Activated naive CD4-positive, alpha-beta T cell treated with anti-CD3 and anti-CD28 coated beads, Interleukin-2, amount 10 ng/mL, durations not matched to agents 7 days and 5 days (primary cell): Measurements from ENCODE around the gene RSPH3.
A peak's percentile ranks its signal among the peaks of the same experiment; 100 is the strongest.

Experiments
- CTCF ChIA-PET: fragments of 350-600 bp; sonication (Branson Sonifier 250); formaldehyde crosslinking; loops from one replicate; lab custom pipeline; 2021; ENCODE audit warnings: antibody characterized with exemption; lab: Charles Lee
- DNase-seq: peaks from one replicate; pipeline ENCODE4 v3.0.0-alpha.2; 2020
- H3K27ac Mint-ChIP-seq: one replicate; pipeline ENCODE4 v1.8.0; 2021; ENCODE audit warnings: mild to moderate bottlenecking, moderate library complexity, mixed read lengths
- H3K27me3 Mint-ChIP-seq: one replicate; pipeline ENCODE4 v1.8.0; 2021; ENCODE audit warnings: mild to moderate bottlenecking, mixed read lengths
- H3K36me3 Mint-ChIP-seq: one replicate; pipeline ENCODE4 v1.8.0; 2021; ENCODE audit warnings: mixed read lengths
- H3K4me1 Mint-ChIP-seq: one replicate; pipeline ENCODE4 v1.8.0; 2021; ENCODE audit warnings: mixed read lengths
- H3K4me3 Mint-ChIP-seq: one replicate; pipeline ENCODE4 v1.8.0; 2021; ENCODE audit warnings: mild to moderate bottlenecking, moderate library complexity, mixed read lengths
- H3K9me3 Mint-ChIP-seq: one replicate; pipeline ENCODE4 v1.8.0; 2021; ENCODE audit warnings: mixed read lengths

The RSPH3 gene

DNA sequence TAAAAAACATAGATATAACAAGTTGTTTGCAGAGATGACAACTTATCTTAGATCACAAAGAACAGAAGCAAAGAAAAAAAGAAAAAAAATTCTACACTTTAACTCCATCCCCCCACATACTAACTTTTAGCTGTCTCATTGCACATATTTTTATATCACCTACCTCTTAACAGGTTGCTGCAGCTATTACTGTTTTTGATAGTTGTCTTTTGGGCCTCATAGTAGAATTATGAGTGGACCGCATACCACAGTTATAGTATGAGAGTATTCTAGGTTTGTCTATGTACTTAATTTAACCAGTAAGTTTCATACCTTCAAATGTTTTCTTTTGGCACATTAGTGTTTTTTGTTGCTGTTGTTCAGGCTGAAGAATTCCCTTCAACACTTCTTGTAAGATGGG lies 12.3 kb downstream of the RSPH3 start:
- no peak for DNase-seq
- Mint-ChIP-seq H3K27me3 (no peaks in the 10 kb centered on the region), H3K4me3 (no peak overlapping the region), H3K36me3 (peaks cover 4% of the 10 kb centered on the region), H3K9me3 (peaks cover 8% of the 10 kb centered on the region), H3K27ac (no peak overlapping the region), H3K4me1 (peaks cover 6% of the 10 kb centered on the region)
- CTCF ChIA-PET, result interaction anchor here (1.0 to 2.1 kb wide), 3 partner anchors 13 to 117 kb away, joined by 4 to 5 read pairs (median 4); no protein-coding TSS in a partner anchor

DNA sequence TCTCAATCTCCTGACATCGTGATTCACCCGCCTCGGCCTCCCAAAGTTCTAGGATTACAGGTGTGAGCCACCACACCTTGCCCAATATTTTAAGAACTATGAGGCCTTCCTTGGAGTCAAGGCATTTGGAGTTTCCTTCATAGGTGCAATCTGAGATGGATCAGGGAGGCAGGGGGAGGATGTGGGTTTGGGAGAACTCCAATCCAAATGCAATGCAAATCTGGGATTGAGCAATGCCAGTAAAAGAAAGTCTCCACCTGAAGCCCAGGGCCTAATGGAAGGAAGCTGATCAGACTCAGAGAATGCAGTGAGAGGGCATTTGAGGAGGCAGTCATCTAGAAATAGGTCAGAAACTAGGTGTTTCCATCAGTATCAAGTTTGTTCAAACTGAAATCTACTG lies 21.2 kb downstream of the RSPH3 start:
- no peaks in the 10 kb centered on the region for H3K27me3 Mint-ChIP-seq
- no peak overlapping the region for H3K27ac Mint-ChIP-seq
- H3K9me3 Mint-ChIP-seq, result no peaks in the 10 kb centered on the region
- H3K4me1 Mint-ChIP-seq, result no peaks in the 10 kb centered on the region
- no peaks in the 10 kb centered on the region for H3K36me3 Mint-ChIP-seq
- CTCF ChIA-PET, result interaction anchor here (1.4 to 1.6 kb wide), 3 partner anchors 30 to 260 kb away, joined by 3 to 5 read pairs (median 3); no protein-coding TSS in a partner anchor
- H3K4me3 Mint-ChIP-seq, result no peak overlapping the region
- DNase-seq, result no peak

DNA sequence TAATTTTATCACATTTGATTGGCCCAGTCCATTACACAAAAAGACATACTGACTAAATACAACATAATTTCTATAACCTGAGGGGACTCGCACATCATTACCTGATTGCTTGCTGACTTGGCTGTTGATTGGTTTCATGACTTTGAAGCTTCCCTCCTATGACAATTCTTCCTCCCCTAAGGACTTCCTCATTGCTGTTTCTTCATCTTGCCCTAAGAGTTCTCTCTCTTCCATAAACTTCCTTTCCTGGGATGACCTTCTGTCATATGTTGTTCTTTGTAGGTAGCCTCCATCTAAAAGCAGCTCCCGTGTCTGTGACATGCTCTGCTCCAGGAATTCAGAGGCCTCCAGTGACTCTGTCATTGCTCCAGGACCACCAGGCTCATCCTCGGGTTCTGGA lies 22.6 kb downstream of the RSPH3 start:
- H3K4me1 Mint-ChIP-seq, result no peaks in the 10 kb centered on the region
- H3K36me3 Mint-ChIP-seq, result no peaks in the 10 kb centered on the region
- CTCF ChIA-PET, result no interaction called here
- no peaks in the 10 kb centered on the region for H3K9me3 Mint-ChIP-seq
- H3K4me3 Mint-ChIP-seq, result no peak overlapping the region
- DNase-seq, result no peak
- H3K27me3 Mint-ChIP-seq, result no peaks in the 10 kb centered on the region
- H3K27ac Mint-ChIP-seq, result no peak overlapping the region

DNA sequence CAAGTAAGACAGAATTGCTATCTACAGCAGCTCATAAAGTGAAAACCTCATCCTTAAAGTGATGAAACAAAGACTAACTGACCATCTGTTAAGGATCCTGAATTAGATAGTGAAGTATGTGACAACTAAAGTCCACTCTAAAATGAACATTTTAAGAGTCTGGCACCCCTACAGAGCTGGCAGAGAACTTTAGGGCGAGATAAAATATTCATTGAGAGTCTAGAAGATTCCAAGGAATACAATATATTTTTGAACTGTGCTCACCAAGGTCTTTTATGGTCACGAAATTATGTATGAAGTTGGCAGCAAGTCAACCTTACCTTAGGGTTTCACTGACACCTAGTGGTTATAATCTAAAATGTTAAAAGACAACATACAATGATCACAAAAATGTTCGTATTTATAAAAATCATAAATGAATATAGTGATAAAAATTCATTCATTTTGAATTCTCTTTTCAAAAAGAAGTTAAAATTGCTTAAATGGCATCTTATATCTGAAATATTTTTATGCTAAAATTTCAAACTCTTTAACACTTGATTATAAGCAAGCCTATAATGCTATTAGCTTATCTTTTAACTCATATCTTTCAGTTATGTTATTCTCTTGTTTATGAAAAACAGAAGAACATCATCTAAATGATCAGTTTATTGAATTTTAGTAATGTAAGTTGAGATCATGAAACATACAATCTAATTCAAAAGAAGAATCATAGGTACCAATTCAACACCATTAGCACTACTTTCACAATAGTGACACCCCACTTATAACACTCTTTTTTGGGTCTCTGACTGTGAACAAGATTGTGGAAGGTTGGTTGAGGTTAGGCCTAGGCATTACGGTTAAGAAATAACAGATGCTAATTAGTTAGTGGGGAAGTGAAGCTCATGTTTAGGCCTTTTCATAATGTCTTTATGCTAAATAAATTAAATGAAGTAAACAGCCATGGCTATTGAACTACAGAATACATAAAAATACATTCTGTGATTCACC lies 27.5 kb downstream of the RSPH3 start:
- Mint-ChIP-seq H3K4me1 (no peaks in the 10 kb centered on the region), H3K36me3 (peaks cover 8% of the 10 kb centered on the region), H3K4me3 (no peak overlapping the region), H3K27ac (no peak overlapping the region), H3K27me3 (no peaks in the 10 kb centered on the region), H3K9me3 (peaks cover 11% of the 10 kb centered on the region)
- CTCF ChIA-PET, result interaction anchor here (0.8 to 4.1 kb wide), 26 partner anchors 11 to 758 kb away, joined by 3 to 49 read pairs (median 4); partner anchors contain the start of gene RSPH3
- no peak for DNase-seq

DNA sequence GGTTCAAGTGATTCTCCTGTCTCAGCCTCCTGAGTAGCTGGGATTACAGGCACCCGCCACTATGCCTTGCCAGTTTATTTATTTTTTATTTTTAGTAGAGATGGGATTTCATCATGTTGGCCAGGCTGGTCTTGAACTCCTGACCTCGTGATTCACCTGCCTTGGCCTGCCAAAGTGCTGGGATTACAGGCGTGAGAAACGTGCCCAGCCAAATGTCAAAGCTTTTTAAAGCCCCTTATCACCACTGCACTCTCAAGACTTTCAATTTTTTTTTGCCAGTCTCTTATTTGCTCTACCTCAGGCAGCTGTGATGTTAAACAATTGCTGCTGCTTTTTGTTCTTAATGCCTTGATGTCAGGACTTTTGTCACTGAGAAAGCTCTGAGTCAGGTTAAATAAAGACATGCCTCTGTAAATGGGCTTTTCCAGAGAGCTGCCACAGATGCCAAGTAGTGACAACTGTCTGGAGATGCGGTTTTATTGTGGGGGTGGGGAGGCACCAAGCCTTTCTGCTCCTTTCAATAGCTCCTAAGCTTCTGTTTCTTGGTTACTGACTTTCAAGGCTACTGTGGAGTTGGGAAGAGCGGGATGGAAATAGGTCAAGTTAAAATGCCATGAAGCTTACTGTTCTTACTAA lies 29.2 kb downstream of the RSPH3 start:
- Mint-ChIP-seq H3K27me3 (peaks cover 10% of the 10 kb centered on the region), H3K4me3 (no peak overlapping the region), H3K36me3 (peaks cover 10% of the 10 kb centered on the region), H3K9me3 (peaks cover 12% of the 10 kb centered on the region), H3K27ac (no peak overlapping the region), H3K4me1 (no peaks in the 10 kb centered on the region)
- CTCF ChIA-PET, result interaction anchor here (0.6 to 3.5 kb wide), 16 partner anchors 9 to 757 kb away, joined by 3 to 21 read pairs (median 4); no protein-coding TSS in a partner anchor
- no peak for DNase-seq

DNA sequence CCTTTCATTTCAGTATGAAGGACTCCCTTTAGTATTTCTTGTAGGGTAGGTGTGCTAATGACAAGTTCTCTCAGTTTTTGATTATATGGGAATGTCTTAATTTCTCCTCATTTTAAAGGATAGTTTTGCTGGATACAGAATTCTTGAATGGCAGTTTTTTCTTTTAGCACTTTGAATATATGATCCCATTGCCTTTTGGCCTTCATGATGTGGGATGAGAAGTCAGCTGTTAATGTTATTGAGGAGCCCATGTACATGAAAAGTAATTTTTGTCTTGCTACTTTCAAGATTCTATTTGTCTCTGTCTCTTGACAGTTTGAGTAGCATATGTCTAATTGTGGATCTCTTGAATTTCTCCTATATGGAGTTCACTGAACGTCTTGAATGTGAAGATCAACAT lies 30.9 kb downstream of the RSPH3 start:
- CTCF ChIA-PET, result interaction anchor here (1.7 kb wide), 1 partner anchor 278 kb away, joined by 5 read pairs; no protein-coding TSS in a partner anchor
- Mint-ChIP-seq H3K27ac (no peak overlapping the region), H3K36me3 (peaks cover 10% of the 10 kb centered on the region)

DNA sequence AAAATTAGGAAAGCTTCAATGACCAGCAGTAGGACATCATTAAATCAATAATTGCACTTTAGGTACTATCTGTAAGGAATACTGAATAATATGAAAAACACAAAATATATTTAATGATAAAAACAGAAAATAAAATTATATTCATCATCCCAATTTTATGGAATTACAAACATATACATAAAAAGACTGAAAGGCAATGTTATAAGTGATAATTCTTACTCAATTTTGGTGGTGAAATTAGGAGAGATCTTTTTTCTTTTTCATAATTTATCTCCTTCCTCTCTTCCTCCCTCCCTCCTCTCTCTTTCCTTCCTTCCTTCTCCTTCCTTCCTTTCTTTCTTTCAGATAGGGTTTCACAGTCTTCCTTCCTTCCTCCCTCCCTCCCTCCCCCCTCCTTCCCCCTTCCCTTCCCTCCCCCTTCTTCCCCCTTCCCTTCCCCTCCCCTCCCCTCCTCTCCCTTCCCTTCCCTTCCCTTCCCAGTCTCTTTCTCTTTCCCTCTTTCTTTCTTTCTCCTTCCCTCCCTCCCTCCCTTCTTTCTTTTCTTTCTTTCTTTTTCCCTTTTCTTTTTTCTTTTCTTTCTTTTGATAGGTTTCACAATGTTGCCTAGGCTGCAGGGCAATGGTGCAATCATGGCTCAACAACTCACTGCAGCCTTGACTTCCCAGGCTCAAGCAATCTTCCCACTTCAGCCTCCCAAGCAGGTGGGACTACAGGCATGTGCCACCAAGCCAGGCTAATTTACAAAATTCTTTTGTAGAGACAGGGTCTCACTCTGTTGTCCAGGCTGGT lies 36.8 kb downstream of the RSPH3 start:
- no peak for DNase-seq
- Mint-ChIP-seq H3K4me1 (no peaks in the 10 kb centered on the region), H3K27me3 (peaks cover 18% of the 10 kb centered on the region), H3K36me3 (peaks cover 5% of the 10 kb centered on the region), H3K4me3 (no peak overlapping the region), H3K27ac (no peak overlapping the region), H3K9me3 (peaks cover 4% of the 10 kb centered on the region)
- CTCF ChIA-PET, result interaction anchor here (3.2 kb wide), 1 partner anchor 9 kb away, joined by 21 read pairs; no protein-coding TSS in a partner anchor

More for the DNA sequence above, 30.9 kb downstream of the RSPH3 start:
- Mint-ChIP-seq H3K4me1 (no peaks in the 10 kb centered on the region), H3K27me3 (peaks cover 10% of the 10 kb centered on the region), H3K4me3 (no peak overlapping the region), H3K9me3 (peaks cover 12% of the 10 kb centered on the region)
- no peak for DNase-seq

DNA sequence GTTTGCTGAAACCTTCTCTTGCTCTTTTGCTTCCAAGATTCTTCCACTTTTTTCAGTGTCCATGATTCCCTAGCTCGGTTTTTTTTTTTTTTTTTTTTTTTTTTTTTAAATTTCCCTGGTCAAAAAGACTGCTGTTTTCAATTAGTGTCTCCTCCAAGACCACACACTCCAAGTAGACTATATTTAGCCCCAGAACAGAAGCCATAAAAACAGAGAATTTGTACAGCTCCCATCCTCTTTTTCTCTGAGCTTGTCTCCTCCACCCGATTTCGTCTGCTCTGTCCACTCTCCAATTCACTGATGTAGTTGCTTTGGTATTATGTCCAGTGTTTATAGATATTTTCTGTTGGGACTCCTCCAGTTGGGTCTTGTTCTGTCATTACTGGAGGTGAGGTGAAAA lies 37.6 kb downstream of the RSPH3 start:
- Mint-ChIP-seq H3K9me3 (no peaks in the 10 kb centered on the region), H3K27me3 (peaks cover 18% of the 10 kb centered on the region), H3K27ac (no peak overlapping the region), H3K36me3 (peaks cover 1% of the 10 kb centered on the region), H3K4me1 (no peaks in the 10 kb centered on the region), H3K4me3 (no peak overlapping the region)
- CTCF ChIA-PET, result interaction anchor here (3.2 kb wide), 1 partner anchor 10 kb away, joined by 21 read pairs; no protein-coding TSS in a partner anchor
- DNase-seq, result no peak

DNA sequence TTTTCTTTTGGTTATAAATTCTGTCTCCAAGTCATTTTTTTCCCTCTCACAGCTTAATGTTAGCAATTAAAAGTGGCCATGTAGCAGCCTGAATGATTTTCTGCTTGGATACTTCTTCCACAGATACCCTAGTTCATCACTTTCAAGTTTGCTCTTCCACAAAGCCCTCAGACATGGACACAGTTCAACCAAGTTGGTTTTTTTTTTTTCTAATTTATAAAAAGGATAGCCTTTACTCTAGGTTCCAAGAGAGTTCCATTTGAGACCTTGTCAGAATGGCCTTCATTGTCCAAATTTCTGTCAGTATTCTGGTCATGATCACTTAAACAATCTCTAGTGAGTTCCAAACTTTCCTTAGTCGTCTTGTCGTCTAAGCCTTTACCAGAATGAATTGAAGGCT lies 40.0 kb downstream of the RSPH3 start:
- no peaks in the 10 kb centered on the region for H3K36me3 Mint-ChIP-seq
- H3K4me3 Mint-ChIP-seq, result no peak overlapping the region
- CTCF ChIA-PET, result interaction anchor here (3.2 kb wide), 1 partner anchor 12 kb away, joined by 21 read pairs; no protein-coding TSS in a partner anchor
- no peak for DNase-seq
- H3K4me1 Mint-ChIP-seq, result no peaks in the 10 kb centered on the region
- no peak overlapping the region for H3K27ac Mint-ChIP-seq
- no peaks in the 10 kb centered on the region for H3K9me3 Mint-ChIP-seq
- peaks cover 16% of the 10 kb centered on the region for H3K27me3 Mint-ChIP-seq

DNA sequence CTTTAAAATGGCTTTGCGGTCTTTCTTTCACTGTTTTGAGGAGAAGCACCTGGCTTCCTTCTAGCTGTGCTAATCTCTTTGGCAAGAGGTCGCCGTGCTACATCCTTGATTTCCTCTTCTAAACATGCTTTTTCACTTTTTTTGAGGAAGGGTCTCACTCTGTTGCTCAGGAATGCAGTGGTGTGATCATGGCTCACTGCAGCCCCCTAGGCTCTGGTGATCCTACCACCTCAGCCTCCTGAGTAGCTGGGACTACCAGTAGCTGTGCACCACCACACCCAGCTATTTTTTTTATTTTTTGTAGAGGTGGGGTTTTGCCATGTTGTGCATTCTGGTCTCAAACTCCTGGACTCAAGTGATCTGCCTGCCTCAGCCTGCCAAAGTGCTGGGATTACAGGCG lies 40.5 kb downstream of the RSPH3 start:
- no peak for DNase-seq
- Mint-ChIP-seq H3K27me3 (peaks cover 16% of the 10 kb centered on the region), H3K9me3 (no peaks in the 10 kb centered on the region), H3K4me3 (no peak overlapping the region), H3K36me3 (no peaks in the 10 kb centered on the region), H3K4me1 (no peaks in the 10 kb centered on the region), H3K27ac (no peak overlapping the region)
- CTCF ChIA-PET, result interaction anchor here (1.1 to 3.2 kb wide), 4 partner anchors 13 to 745 kb away, joined by 3 to 21 read pairs (median 4); no protein-coding TSS in a partner anchor

DNA sequence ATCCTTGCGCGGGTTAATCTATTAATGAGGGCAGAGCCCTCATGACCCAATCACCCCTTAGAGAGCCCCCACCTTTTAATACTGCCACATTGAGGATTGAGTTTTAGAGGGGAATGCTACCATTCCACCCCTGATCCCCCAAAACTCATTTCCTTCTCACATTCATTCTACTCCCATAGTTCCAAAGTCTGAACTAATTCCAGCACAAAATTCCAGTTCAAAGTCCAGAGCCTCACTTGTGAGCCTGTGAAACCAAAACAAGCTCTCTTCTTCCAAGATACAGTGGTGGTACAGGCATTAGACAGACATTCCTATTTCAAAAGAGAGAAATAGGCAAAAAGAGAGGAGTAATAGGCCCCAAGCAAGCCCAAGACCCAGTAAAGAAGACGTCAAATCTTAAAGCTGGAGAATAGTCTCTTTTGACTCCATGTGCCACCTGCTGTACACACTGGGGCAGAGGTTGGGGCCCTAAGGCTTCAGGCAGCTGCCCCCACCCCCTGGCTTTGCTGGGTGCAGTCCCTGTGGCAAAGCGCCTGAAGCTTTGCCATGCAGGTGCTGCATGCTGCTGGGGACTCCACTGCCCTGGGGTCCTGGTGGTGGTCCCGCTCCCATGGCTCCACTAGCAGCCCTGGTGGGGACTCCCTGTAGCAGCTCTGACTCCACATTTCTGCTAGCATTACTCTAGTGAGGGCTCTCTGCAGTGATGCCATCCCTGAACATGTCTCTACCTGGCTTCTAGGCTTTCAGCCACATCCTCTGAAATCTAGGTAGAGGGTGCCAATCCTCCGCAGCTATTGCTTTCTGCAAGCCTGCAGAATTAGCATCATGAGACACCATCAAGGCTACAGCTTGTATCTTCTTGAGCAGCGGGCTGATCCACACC lies 41.3 kb downstream of the RSPH3 start:
- peaks cover 15% of the 10 kb centered on the region for H3K27me3 Mint-ChIP-seq
- no peak overlapping the region for H3K4me3 Mint-ChIP-seq
- H3K36me3 Mint-ChIP-seq, result no peaks in the 10 kb centered on the region
- H3K27ac Mint-ChIP-seq, result no peak overlapping the region
- no peaks in the 10 kb centered on the region for H3K4me1 Mint-ChIP-seq
- CTCF ChIA-PET, result interaction anchor here (0.9 to 2.0 kb wide), 7 partner anchors 148 to 744 kb away, joined by 3 to 9 read pairs (median 4); no protein-coding TSS in a partner anchor
- no peaks in the 10 kb centered on the region for H3K9me3 Mint-ChIP-seq
- DNase-seq, result peak; percentile 36

DNA sequence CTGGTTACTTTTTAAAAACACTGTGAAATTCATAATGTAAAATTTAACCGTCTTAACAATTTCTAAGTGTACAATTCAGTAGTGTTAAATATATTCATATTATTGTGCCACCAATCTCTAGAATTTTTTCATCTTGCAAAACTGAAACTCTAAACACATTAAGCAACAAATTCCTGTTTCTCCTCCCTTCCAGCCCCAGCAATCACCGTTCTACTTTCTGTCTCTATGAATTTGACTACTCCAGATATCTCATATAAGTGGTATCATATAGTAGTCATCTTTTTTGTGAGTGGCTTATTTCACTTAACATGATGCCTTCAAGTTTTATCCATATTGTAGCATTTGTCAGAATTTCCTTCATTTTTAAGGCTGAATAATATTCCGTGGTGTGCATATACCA lies 44.7 kb downstream of the RSPH3 start:
- Mint-ChIP-seq H3K36me3 (no peaks in the 10 kb centered on the region), H3K4me1 (no peaks in the 10 kb centered on the region), H3K27me3 (peaks cover 8% of the 10 kb centered on the region), H3K9me3 (peaks cover 3% of the 10 kb centered on the region), H3K27ac (no peak overlapping the region), H3K4me3 (no peak overlapping the region)
- no peak for DNase-seq
- CTCF ChIA-PET, result no interaction called here

DNA sequence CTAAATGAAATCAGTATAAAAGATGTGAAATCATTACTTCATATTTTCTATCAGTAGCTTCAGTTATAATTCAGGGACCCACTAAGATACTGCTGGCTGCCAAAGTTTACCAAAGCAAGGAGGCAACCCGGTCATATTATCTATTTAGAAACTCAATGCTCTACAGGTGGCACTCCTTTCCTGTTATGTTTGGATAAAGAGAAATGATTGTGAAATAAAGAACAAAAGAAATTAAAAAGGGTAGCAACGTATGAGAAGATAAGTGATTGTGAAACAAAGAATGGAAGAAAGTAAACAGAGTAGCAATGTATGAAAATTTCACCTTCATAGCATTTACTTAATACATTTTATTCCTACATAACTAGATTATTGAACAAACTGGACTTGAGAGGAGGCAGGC lies 45.2 kb downstream of the RSPH3 start:
- CTCF ChIA-PET, result no interaction called here
- Mint-ChIP-seq H3K9me3 (peaks cover 3% of the 10 kb centered on the region), H3K4me1 (no peaks in the 10 kb centered on the region), H3K27ac (no peak overlapping the region), H3K27me3 (peaks cover 11% of the 10 kb centered on the region), H3K4me3 (no peak overlapping the region), H3K36me3 (no peaks in the 10 kb centered on the region)
- DNase-seq, result no peak
